GM12878 (cell line): ENCODE results near the gene SSC4D. TPM values are rescaled to one million over a fixed set of nuclear protein-coding genes. Genes with fewer than 3 reads are reported as not detected.

Experiments used
- ATAC-seq: fragments of 200-7000 bp; cut with Tn5 transposase; 3 replicates; pipeline ENCODE4 v1.9.1; 2020; ENCODE audit warnings: mild to moderate bottlenecking, moderate library complexity
- BruUV-seq: library from RNA; stranded (reverse); fragments of 400-500 nt; replicated peaks from 2 replicates; lab custom pipeline; 2021; lab: Mats Ljungman, UMichigan
- CTCF ChIA-PET: fragments of 300-600 bp; sonication (Branson Sonifier 250); formaldehyde crosslinking; extraction: SDS; loops from one replicate; lab custom pipeline; 2021; ENCODE audit warnings: inconsistent platforms; lab: Yijun Ruan, JAX
- POLR2A ChIA-PET: fragments of 350-600 bp; formaldehyde crosslinking; extraction: SDS; loops from one replicate; lab custom pipeline; 2021; ENCODE audit warnings: inconsistent platforms; lab: Charles Lee
- RAD21 ChIA-PET: fragments of 300-600 bp; sonication (Branson Sonifier 250); formaldehyde crosslinking; loops from one replicate; lab custom pipeline; 2023; ENCODE audit warnings: antibody characterized with exemption; ENCODE audit not compliant: unreplicated experiment; lab: Charles Lee
- SMC1A ChIA-PET: fragments of 300-600 bp; sonication (Branson Sonifier 250); formaldehyde crosslinking; loops from one replicate; lab custom pipeline; 2023; ENCODE audit not compliant: unreplicated experiment, uncharacterized antibody; lab: Charles Lee
- DNase-seq: peaks from one replicate; pipeline ENCODE4 v3.0.0-alpha.2; 2011; ENCODE audit warnings: low read depth, low spot score
- FAIRE-seq: peaks from 3 replicates; lab custom pipeline; 2011; peaks lifted over from hg19 to GRCh38; lab: Jason Lieb, UNC
- H2AFZ ChIP-seq: 2 replicates; pipeline ENCODE4 v1.6.0; 2011; ENCODE audit warnings: low read depth, low read length, control low read depth; ENCODE audit not compliant: control insufficient read depth
- H3K27ac ChIP-seq: 2 replicates; pipeline ENCODE4 v1.5.1; 2011; ENCODE audit warnings: control low read depth; ENCODE audit not compliant: control insufficient read depth, insufficient read depth
- H3K27me3 ChIP-seq, 2 experiments: replicated peaks in 1 of 2; 2 replicates each; pipeline versions ENCODE4 v1.6.0 to v1.6.1; 2011; ENCODE audit warnings: low read length in 1 of 2; ENCODE audit not compliant: control insufficient read depth in 2 of 2, insufficient read depth in 2 of 2
- H3K36me3 ChIP-seq, 2 experiments: 2 replicates each; pipeline ENCODE4 v1.5.1; 2011; ENCODE audit warnings: low read length in 1 of 2; ENCODE audit not compliant: control insufficient read depth in 2 of 2, insufficient read depth in 2 of 2
- H3K4me1 ChIP-seq: 2 replicates; pipeline ENCODE4 v1.6.1; 2011; ENCODE audit warnings: mild to moderate bottlenecking, low read length, moderate library complexity, mixed read lengths; ENCODE audit not compliant: control insufficient read depth, insufficient read depth
- H3K4me2 ChIP-seq: 2 replicates; pipeline ENCODE4 v1.6.0; 2011; ENCODE audit warnings: control low read depth; ENCODE audit not compliant: control insufficient read depth, insufficient read depth
- H3K4me3 ChIP-seq: fragments of 200-600 bp; sonication (generic); 2 replicates; pipeline ENCODE4 v1.5.1; 2016
- H3K79me2 ChIP-seq: 2 replicates; pipeline ENCODE4 v1.6.0; 2011; ENCODE audit warnings: low read length; ENCODE audit not compliant: control insufficient read depth, insufficient read depth
- H3K9ac ChIP-seq: 2 replicates; pipeline ENCODE4 v1.8.0; 2011; ENCODE audit warnings: low read length, control low read depth, mixed read lengths; ENCODE audit not compliant: control insufficient read depth, insufficient read depth
- H3K9me3 ChIP-seq: replicated peaks from 3 replicates; pipeline ENCODE4 v1.5.1; 2011; ENCODE audit warnings: mild to moderate bottlenecking, low read length; ENCODE audit not compliant: control insufficient read depth, insufficient read depth
- H4K20me1 ChIP-seq: 2 replicates; pipeline ENCODE4 v1.6.0; 2011; ENCODE audit not compliant: control insufficient read depth, insufficient read depth
- MYB ChIP-seq: fragments of 150-350 bp; IDR thresholded peaks from 2 replicates; pipeline ENCODE4 v1.6.1; 2014; ENCODE audit warnings: mild to moderate bottlenecking, low read depth, low read length, borderline replicate concordance
- PAX8 ChIP-seq: fragments of 450-650 bp; IDR thresholded peaks from 2 replicates; pipeline ENCODE4 v1.6.1; 2017; ENCODE audit warnings: mild to moderate bottlenecking, moderate library complexity
- RBBP5 ChIP-seq: fragments of 200-600 bp; sonication (generic); conservative IDR thresholded peaks from 2 replicates; pipeline ENCODE4 v1.6.1; 2016
- SIN3A ChIP-seq: IDR thresholded peaks from 2 replicates; pipeline ENCODE4 v1.6.1; 2012; ENCODE audit warnings: low read depth, low read length, improper control_type of control experiment
- ZZZ3 ChIP-seq: IDR thresholded peaks from 2 replicates; pipeline ENCODE4 v1.6.1; 2011; ENCODE audit warnings: low read depth; ENCODE audit not compliant: control insufficient read depth, insufficient read length
- WGBS: methylation state at CpG from one replicate; pipeline ENCODE4 v1.1.6; 2016; ENCODE audit warnings: low lambda C conversion rate; ENCODE audit not compliant: insufficient replicate concordance, insufficient coverage; ENCODE audit errors: missing lambda C conversion rate; 5-methylcytosine and 5-hydroxymethylcytosine counted together
- in situ Hi-C: fragments of 300-500 bp; cut with MboI; formaldehyde crosslinking; loops from 9 replicates; pipeline ENCODE4 v1.14.3; 2018; ENCODE audit warnings: mixed read lengths
- intact Hi-C: fragments of 100-400 bp; cut with micrococcal nuclease; formaldehyde crosslinking; loops from one replicate; pipeline ENCODE4 v1.14.2; 2022; ENCODE audit not compliant: unreplicated experiment
- polyA plus RNA-seq, 11 experiments: library from polyadenylated mRNA; depleted of rRNA in 4 of 11; unstranded in 6 of 11; stranded (reverse) in 5 of 11; fragments of >200 nt; fragmentation: Nextera tagmentation in 4 of 11; fragmentation: Illumina TruSeq in 1 of 11; extraction: Ambion mirVana in 4 of 11; extraction: Trizol in 1 of 11; gene quantifications; 1 replicate in 1 of 11; 2 replicates in 10 of 11; pipeline versions ENCODE4 v1.2.1 to v1.2.3, GENCODE V29; 2011 to 2016; ENCODE audit warnings: inconsistent platforms in 2 of 11, missing spikeins in 2 of 11, low read depth in 1 of 11
- total RNA-seq, 4 experiments: library from RNA; depleted of rRNA in 3 of 4; stranded (reverse); fragments of >200 nt in 3 of 4; fragmentation: Illumina TruSeq in 1 of 4; extraction: Trizol in 1 of 4; gene quantifications; 2 replicates each; pipeline versions ENCODE4 v1.2.1 to v1.2.3, GENCODE V29; 2013 to 2021
- TF ChIP-seq, protein P1 (sequence below): fragments of 450-650 bp; IDR thresholded peaks from 2 replicates; pipeline ENCODE4 v1.6.1; 2014; ENCODE audit warnings: mild to moderate bottlenecking
- TF ChIP-seq, protein P2 (sequence below): IDR thresholded peaks from 2 replicates; pipeline ENCODE4 v1.6.1; 2012; ENCODE audit warnings: low read depth, low read length, improper control_type of control experiment

Gene SSC4D
- total and polyA plus RNA-seq, 10 of the 15 experiments (the other 5 are each of a cell fraction or from before 2014, with no cell fraction given) = 0.08 to 0.79 (median 0.25) TPM; not detected in 1

- peak overlapping the region; percentile 96 for H3K4me2 ChIP-seq
- no peak for TF ChIP-seq MYB
- TF ChIP-seq, protein P1, sequence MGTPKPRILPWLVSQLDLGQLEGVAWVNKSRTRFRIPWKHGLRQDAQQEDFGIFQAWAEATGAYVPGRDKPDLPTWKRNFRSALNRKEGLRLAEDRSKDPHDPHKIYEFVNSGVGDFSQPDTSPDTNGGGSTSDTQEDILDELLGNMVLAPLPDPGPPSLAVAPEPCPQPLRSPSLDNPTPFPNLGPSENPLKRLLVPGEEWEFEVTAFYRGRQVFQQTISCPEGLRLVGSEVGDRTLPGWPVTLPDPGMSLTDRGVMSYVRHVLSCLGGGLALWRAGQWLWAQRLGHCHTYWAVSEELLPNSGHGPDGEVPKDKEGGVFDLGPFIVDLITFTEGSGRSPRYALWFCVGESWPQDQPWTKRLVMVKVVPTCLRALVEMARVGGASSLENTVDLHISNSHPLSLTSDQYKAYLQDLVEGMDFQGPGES = no peak
- TF ChIP-seq RBBP5 = no peak
- TF ChIP-seq, protein P2, sequence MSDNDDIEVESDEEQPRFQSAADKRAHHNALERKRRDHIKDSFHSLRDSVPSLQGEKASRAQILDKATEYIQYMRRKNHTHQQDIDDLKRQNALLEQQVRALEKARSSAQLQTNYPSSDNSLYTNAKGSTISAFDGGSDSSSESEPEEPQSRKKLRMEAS = no peak
- TF ChIP-seq ZZZ3 = no peak
- TF ChIP-seq SIN3A = no peak
- no peak for TF ChIP-seq PAX8
- H2AFZ ChIP-seq = peak overlapping the region; percentile 96
- in situ Hi-C loops = no loop called here
- no peaks in the 10 kb centered on the region; the same call in 1 of the 3 replicates for H3K9me3 ChIP-seq
- POLR2A ChIA-PET = interaction anchor here (0.5 to 4.9 kb wide), 9 partner anchors 11 to 1405 kb away, joined by 3 to 67 read pairs (median 3); no protein-coding TSS in a partner anchor
- no peak for DNase-seq
- intact Hi-C loops = loop anchor here (1.0 kb wide), 1 partner anchor 42 kb away; no protein-coding TSS in a partner anchor
- H3K4me1 ChIP-seq = peaks cover 15% of the 10 kb centered on the region
- H3K27ac ChIP-seq = peak overlapping the region; percentile 96
- no peak for ATAC-seq
- no peaks in the 10 kb centered on the region for H4K20me1 ChIP-seq
- no peak for FAIRE-seq
- BruUV-seq = no TSS peak
- peak overlapping the region; percentile 83 for H3K9ac ChIP-seq
- SMC1A ChIA-PET = interaction anchor here (0.7 to 3.3 kb wide), 5 partner anchors 17 to 929 kb away, joined by 3 to 29 read pairs (median 3); no protein-coding TSS in a partner anchor
- peak overlapping the region; percentile 99 for H3K4me3 ChIP-seq
- H3K27me3 ChIP-seq = no peaks in the 10 kb centered on the region
- peaks cover 0 to 11% of the 10 kb centered on the region in 2 experiments; a peak in 2 of 4 replicates for H3K36me3 ChIP-seq
- RAD21 ChIA-PET = interaction anchor here (0.7 to 4.4 kb wide), 3 partner anchors 36 to 46 kb away, joined by 3 to 58 read pairs (median 9); no protein-coding TSS in a partner anchor
- peaks cover 37% of the 10 kb centered on the region for H3K79me2 ChIP-seq
- 74% methylated on average over 17 of the region's 17 CpGs for WGBS
- CTCF ChIA-PET = interaction anchor here (0.6 to 4.0 kb wide), 13 partner anchors 9 to 488 kb away, joined by 3 to 58 read pairs (median 4); no protein-coding TSS in a partner anchor
Observed at GRCh38 chr7:76359978-76360638, 49.4 kb downstream of the SSC4D start.
